GM18868 (cell line): ENCODE measurements around the gene MICALL2.

ENCODE experiments used
- ATAC-seq: cut with Tn5 transposase; IDR thresholded peaks from one replicate; pipeline ENCODE4 v1.9.1; 2021; ENCODE audit warnings: mild to moderate bottlenecking, moderate library complexity; ENCODE audit not compliant: unreplicated experiment

Gene MICALL2

DNA sequence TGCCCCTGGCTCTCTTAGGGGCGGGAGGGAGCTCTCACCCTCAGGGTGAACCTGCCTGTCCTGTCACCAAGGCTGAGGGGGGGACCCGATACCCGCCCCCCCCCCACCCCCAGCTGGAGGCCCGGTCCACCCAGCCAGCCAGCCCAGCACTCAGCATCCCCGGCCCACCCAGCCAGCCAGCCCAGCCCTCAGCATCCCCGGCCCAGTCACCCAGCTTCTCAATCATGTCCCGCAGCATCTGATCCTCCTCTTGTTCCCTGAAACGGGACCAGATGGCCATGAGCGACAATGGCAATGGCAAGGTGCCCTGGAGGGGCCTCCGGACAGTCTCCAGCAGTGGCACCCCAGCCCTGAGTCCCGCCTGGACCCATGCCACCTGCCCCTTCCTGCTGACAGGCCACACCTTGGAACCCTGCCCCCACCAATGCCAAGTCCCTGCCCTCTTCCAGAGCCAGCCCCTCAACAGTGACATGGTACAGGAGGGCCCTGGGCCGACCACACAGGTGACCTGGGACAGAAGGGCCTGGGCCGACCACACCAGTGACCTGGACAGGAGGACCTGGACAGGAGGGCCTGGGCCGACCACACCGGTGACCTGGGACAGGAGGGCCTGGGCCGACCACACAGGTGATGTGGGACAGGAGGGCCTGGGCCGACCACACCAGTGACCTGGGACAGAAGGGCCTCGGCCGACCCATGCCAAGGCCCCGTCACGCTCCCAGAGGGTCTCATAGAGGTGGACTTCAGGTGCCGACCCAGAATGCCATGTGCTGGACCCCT lies 24.2 kb downstream of the MICALL2 start:
- ATAC-seq: no peak

DNA sequence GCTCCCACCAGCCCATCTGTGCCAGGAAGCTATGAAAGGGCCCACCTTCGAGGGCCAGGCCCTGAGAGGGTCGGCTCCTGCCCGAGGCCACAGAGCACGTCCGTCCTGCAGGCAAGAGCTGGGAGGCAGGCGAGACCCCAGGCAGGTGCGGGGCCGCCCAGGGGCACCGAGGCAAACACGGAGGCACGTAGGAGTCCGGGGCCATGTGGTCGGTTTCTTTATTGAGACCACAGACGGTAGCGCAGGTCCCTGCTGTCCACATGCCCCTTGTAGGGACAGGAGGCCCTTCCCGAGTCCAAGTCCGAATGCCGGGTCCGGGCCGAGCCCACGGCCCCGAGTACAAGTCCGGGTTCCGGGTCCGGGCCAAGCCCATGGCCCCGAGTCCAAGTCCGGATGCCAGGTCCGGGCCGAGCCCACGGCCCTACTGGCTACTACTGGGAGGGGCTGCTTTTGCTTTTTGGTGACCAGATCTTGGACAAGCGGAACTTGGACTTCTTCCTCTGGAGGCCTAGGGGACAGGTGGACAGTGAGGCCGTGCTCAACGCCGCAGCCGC lies 25.0 kb downstream of the MICALL2 start:
- ATAC-seq: no peak

DNA sequence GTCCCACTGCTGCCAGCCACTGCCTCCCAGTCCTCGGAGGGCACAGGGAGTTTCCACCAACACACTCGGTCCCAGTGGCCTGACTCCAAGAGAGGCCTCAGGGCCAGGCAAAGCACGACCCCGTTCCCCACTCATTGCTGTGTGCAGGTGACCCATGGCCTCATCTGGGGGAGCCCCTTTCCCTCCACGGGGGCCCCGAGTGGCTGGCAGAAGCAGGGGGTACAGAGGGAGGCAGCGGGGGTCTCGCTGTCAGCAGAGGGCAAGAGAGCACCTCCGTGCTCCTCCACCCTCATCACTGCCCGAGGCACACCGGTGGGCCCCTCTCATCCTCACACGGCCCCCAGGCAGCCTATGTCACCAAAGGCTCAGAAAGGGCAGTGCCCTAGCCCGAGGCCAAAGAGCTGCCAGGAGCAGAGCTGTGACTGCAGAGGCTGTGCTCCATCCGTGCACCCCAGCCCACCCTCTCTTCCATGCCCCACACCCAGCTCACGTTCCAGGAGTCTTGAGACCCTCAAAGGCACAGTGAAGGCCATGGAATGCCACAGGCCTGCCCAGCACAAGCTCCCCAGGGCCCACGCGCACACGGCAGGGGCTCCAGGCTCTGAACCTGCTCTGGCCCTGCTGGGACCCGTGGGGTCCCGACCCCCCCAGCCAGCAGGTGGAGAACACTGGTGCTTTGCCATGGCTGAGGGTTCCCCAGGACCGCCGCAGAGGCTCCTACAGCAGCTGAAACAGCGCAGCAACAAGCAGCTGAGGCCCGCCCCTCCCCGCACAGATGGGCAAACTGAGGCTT lies 25.9 kb downstream of the MICALL2 start:
- no peak for ATAC-seq

DNA sequence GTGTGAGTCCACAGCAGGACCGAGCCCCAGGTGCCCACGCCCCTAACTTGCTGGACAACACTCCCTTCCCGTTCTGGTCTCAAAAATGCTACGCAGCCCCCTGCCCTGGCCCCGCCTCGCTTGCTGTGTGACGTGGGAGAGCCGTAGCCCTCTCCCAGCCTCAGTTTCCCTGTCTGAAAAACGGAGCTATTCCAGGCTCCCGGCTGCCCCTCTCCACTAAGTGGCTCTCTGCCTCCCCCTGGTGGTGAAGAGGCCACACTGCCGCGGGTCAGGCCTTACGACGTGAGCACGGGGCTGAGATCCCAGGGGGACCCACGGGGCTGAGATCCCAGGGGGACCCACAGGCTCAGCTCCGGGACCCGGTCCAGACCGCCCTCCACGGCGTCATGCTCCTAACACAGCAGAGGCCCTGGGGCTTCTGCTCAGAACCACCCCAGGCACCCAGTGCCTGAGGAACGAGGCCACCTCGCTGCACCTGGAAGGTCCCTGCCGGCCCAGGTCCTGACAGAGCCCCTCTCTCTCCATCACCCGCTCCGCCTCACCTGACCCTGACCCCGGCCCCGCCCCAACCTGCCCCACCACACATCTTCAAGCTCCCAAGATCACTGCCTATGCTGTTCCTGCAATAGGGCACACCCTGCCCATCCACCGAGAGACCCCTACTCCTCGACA lies 26.7 kb downstream of the MICALL2 start:
- peak; percentile 51 for ATAC-seq

DNA sequence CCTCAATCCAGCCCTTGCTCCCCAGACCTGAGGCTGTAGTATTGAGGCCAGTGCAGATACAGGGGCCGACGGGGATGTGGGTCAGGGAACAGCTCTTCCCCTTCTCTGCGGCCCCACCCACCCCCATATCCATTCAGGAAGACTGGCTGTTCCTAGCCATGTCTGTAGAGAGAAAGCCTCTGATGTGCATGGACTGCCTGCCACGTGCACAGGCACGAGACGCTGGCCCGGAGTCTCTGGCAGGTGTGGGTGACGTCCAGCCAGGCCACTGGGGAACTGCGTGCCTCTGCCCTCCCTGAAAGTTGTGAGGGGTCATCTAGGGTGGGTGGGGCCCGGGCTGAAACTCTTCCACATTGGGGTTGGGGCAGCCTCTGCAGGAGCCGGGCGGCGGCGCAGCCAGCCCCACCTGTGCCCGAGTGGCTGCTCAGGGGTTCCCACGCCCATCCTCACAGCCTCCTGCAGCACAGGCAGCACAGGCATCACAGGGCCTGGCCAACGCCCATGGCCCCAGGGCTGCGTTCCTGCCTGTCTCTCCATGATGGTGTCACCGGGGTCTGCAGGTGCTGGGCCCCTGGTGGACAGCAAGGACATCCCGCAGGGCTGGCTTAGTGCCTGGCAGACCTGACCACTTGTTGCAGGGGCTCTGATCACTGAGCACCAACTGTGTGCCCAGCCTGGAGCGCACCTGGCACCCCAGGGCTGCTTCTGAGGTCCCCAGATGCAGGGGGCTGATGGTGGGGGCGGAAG lies 27.5 kb downstream of the MICALL2 start:
- no peak for ATAC-seq

DNA sequence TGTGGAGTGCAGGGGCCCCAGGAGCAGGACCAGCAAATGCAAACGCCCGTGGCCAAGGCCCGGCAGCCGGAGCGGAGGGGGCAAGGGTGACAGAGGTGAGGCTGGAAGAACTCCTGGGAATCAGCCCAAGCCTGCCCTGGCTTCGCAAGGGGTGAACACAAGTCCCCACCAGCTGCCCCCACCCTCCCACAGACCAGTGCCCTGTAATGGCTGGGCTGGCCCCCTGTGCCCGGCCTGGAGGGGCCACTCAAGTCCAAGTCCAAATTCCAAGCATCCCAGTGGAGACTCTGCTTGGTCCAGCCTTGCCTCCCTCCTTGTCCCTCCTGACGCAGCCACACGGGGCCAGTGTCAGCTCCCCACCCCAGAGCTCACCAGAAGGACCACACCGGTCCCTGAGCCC lies 28.0 kb downstream of the MICALL2 start:
- ATAC-seq: no peak

DNA sequence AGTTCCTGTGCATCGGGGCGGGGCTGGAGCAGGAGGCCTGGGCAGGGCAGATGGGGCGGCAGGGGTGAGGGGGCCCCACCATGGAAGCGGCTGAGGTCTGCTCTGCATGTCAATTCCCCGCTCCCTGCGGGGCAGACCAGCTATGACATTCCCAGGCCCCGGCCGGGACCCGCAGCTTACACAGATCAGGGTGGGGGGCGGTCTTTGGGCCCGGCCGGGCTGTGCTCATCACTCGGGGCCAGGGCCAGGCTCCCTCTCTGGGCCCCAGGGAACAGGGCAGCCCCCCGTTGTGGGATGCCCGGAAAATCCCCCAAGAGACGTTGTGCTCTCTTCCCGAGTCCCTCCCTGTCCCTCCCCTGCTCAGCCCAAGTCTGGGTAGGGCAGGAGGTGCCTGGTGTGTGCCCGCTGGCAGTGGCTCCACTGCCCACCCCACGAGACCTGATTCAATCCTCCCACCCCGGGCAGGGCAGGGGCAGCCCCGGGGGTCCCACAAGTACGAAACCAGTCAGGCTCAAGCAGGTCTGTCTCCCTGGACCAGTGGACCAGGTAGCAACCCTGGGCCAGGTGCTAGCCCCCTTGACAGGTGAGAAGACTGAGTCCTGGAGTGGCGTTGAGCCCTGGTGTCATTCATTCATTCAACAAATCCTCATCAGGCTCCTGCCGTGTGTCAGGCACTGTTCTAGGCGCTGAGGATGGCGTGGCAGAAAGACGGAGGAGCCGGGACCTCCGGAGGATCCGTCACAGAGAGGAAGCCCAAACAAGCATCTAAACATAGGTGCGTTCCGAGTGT lies 29.0 kb downstream of the MICALL2 start:
- ATAC-seq: no peak

DNA sequence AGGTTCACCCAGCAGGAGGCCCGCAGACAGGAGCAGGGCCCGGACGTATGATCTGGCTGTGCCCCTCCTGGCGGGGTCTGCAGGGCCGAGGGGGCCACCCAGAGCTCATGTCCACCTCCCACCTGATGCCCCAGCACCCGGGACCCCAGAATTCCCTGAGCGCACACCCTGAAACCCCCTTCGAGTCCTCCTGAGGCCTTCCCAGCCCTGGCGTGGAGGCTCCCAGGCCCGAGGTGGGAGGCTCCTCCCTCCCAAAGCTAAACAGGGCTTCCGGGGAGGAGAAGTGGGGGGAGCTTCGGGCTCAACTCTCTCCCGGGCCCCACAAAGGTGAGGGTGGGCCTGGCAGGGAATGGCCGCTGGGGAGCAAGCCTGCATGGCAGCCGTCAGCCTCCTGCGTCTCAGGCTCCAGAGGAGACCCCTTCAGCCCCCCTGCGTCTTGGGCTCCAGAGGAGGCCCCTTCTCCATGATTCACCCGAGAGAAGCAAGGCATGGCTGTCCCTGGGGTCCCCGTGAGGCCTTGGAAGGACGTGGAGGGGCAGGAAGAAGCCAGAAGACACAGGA lies 30.2 kb downstream of the MICALL2 start:
- no peak for ATAC-seq

DNA sequence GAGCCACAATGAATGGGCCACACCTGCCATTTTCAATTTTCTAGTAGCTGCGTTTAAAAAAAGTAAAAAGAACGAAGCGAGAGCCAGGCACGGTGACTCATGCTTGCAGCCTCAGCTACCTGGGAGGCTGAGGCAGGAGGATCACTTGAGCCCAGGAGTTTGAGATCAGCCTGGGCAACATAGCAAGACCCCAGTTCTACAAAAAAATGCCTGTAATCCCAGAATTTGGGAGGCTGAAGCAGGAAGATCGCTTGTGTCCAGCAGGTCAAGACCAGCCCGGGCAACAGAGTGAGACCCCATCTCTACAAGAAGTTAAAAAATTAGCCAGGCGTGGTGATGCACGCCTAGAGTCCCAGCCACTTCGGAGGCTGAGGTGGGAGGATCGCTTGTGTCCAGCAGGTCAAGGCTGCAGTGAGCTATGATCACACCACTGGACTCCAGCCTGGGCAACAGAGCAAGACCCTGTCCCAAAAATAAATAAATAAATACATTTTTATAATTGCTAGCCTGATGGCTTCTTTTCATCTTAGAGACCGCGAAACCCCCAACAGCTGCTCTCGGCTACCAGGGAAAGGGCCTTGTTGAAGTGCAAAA lies 32.1 kb downstream of the MICALL2 start:
- ATAC-seq: no peak

DNA sequence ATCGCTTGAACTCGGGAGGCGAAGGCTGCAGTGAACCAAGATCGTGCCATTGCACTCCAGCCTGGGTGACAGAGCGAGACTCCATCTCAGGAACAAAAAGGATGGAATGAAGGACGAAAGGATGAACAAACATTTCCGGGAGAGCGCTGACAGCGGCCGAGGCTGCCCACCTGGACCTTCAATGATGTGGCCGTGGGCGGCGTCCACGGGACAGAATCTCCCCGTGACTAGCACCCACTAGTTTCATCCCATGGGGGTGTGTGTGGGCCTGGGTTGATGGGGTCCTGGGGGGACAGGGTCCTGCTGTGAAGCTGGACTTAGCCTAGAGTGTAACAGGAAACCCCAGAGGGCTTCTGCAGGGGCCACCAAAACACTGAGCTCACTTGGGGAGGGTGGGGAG lies 32.8 kb downstream of the MICALL2 start:
- no peak for ATAC-seq

DNA sequence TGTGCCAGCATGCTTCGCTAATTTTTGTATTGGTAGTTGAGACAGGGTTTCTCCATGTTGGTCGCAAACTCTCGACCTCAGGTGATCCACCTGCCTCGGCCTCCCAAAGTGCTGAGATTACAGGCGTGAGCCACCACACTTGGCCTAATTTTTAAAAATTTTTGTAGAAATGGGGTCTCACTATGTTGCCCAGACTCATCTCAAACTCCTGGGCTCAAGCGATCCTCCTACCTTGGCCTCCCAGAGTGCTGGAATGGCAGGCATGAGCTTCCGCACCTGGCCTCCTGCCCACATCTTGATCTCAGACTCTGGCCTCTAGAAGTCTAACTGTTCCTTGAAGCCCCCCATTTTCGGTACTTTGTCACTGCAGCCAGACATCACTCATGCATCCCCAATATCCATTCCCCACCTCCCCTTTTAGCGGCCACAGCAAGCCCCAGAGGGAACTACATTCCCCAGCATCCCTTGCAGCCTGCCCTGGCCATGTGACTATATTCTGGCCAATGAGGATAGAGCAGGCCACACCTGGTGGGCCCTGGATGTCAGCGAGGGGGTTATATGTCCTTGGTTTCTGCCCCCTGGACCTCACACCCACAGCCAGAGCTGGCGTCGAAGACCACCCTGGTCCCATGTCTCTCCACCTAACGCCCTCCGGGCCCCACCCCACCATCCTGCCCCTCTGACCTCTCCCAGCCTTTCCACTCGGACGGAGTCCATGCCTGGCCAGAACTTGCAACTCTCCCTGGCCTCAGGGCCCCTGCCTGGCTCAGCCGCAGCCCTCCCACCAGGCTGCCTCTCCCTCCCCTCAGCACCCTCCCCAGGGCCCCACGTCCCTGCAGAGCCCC lies 33.8 kb downstream of the MICALL2 start:
- no peak for ATAC-seq

DNA sequence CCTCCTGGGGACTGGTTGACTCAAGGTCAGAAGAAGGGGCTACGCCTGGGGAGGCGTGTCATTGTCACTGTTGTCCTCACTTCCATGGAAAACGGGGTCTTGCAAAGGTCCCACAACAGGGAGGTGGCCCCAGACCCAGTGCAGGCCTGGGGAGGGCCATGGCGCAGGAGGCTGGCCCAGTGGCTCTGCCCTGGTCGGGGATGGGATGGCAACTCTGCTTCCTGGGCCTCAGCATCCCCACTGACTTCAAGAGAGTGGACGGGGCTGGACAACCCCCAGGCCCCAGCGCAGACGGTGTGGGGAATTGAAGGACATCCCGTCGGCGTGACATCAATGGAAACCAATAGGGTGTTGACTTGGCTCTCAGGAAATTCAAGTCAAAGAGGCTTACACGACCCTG lies 35.2 kb downstream of the MICALL2 start:
- no peak for ATAC-seq

DNA sequence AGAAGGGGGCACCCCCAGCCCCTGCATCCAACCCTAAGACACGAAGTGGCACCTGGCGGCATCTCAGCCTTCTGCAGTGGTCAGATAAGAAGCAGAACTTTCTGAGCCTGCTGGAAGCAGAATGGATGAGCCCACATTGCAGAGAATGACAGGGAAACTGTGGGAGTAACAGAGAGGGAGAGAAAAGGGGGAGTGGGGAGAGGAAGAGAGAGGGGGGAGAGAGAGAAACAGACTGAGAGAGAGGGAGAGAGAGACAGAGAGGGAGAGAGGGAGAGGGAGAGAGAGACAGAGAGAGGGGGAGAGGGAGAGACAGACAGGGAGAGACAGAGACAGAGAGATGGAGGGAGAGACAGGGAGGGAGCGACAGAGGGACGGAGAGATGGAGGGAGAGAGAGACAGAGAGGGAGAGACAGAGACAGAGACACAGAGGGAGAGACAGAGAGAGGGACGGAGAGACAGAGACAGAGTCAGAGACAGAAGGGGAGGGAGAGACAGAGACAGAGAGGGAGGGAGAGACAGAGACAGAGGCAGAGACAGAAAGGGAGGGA lies 35.9 kb downstream of the MICALL2 start:
- no peak for ATAC-seq

DNA sequence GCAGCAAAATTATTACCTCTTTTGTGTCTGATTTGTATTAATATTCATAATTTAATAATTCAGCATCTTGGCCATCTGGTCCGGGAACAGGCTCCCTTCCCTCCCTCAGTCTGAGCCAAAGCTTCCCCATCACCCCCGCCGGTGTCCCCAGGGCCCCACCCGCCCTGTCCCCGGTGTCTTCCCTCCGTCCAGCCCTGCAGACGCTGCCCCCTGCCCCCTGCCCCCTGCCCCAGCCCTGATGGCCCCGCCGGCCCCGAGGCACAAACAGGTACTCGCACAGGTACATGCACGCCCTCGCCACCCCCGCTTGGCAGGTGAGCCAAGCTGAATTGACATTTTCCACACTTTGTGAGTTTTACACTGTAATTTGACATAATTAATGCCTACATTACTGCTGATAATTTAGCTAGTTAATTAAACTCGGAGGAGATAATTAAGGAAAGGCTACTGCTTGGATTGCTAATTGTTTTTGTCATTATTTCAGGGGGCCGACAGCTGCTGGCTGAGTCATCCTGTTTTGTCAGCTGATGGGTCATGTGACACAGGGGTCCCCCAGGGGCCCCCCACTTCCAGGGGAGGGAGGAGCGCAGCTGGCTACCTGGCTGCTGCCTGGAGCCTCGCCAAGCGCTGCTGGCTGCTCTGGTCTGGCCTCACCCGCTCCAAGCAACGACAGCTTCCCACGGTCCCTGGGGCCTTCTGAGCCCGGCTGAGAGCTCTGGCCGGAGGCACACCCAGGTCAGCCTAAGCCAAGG lies 36.6 kb downstream of the MICALL2 start:
- no peak for ATAC-seq

DNA sequence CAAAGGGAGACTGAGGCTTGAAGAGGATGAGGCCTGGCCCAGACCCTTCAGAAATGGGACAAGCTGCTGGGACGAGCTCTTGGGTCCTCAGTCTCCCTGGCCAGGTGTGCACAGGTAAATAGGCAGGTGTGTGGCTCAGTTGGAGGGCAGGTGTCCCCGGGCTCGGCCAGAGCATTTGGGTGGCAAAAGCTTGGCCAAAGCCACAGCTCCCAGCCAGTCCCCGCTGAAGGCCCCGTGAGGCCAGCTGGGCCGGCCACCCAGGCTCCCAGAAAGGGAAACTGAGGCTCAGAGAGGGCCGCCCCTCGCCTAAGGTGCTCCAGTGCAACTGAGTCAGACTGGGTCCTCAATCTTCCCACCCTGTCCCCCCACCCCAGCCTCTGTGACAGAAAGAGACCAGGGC lies 37.3 kb downstream of the MICALL2 start:
- ATAC-seq: no peak

DNA sequence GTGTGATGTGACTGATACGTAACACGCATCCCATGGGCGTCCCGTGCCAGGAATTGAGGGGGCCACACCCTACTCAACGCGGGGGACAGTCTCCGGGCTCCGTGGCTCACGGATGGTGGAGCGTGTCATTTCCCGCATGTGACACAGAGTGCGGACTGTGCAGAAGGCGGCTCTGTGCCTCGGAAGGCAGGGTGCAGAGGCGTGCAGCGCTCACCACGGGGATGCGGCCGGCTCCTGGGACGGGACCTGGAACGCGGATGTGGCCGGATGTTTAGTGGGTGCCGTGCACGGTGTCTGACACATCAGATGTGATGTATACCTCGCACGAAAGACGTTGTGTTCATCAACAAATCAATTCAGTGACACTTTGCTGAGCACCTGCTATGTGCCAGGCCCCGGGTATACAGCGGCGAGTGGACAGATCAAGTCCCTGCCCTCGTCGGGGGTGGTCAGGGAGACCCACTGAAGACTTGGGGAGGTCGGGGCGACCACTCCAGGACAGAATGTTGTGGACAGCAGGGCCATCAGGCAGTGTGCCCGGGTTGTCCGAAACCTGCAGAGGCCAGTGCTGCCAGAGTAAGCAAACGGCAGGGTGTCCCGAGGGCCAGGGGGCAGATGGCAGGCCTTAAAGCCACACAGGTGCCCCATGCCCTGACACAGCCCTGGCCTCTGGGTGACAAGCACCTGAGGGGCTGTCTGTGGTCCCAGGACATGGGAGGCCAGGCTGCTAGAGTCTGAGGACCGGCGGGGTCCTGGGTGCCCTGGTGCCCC lies 38.1 kb downstream of the MICALL2 start:
- ATAC-seq: no peak

DNA sequence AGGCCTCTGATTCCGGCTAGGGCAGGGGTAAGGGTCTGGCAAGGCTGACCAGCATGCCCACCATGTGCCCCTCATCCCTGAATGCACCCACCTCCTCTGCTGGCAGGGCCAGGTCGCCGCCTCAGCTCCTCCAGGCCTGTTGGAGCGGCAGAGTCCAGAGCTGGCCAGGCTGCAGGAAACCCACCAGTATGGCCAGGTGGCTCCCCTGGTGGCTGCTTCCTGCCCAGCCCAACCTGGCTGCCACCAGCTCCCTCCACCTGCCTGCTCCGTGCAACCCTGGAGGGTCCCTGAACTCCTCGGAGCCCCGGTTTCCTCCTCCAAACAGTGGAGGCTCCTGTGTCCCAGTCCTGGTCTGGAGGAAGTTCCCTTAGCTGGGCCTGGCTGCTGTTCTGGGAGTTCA lies 39.6 kb downstream of the MICALL2 start:
- no peak for ATAC-seq
